ENCODE results near the gene SPDYE3. TPM values are rescaled to one million over a fixed set of nuclear protein-coding genes. Genes with fewer than 3 reads are reported as not detected.
A peak's percentile ranks its signal among the peaks of the same experiment; 100 is the strongest.
"Not testable (repeated sequence)": the region's sequence is repeated elsewhere in the genome, so short reads cannot be mapped to it uniquely, and the experiment has no call there.

SPDYE3 gene
- total RNA-seq, 1 donor from 2014 or later: not detected

- intact Hi-C loops (cut with DNase I): no loop called here
- no peak for TF ChIP-seq CTCF (IDR thresholded peaks at IDR 0.05)
- H3K27ac ChIP-seq: no peak overlapping the region
- peaks cover 26 to 31% of the 10 kb centered on the region in 2 donors for H3K36me3 ChIP-seq
- DNase-seq (ENCODE audit: low spot score in 2 of 2): no peak
- no peaks in the 10 kb centered on the region for H3K9me3 ChIP-seq
- H3K4me3 ChIP-seq: no peak overlapping the region
- H3K27me3 ChIP-seq: no peaks in the 10 kb centered on the region
- H3K4me1 ChIP-seq: peaks cover 0 to 2% of the 10 kb centered on the region in 2 donors
Measured at GRCh38 chr7:100342765-100343164, 35.3 kb downstream of the SPDYE3 start.

- peaks cover 36 to 45% of the 10 kb centered on the region in 2 donors for H3K36me3 ChIP-seq
- H3K4me3 ChIP-seq; H3K9me3 ChIP-seq; H3K27me3 ChIP-seq; intact Hi-C loops (cut with DNase I); H3K27ac ChIP-seq; H3K4me1 ChIP-seq; DNase-seq (ENCODE audit: low spot score in 2 of 2): not testable (repeated sequence)
Measured at GRCh38 chr7:100344124-100344559, 36.6 kb downstream of the SPDYE3 start.

GRCh38 chr7:100344560-100345287, 37.2 kb downstream of the SPDYE3 start:
- H3K9me3 ChIP-seq; intact Hi-C loops (cut with DNase I); H3K27me3 ChIP-seq; H3K27ac ChIP-seq; DNase-seq (ENCODE audit: low spot score in 2 of 2); H3K4me3 ChIP-seq; H3K4me1 ChIP-seq: not testable (repeated sequence)
- peak in 2 of 3 experiments; percentile 5 to 20 for TF ChIP-seq CTCF (IDR thresholded peaks at IDR 0.05)
- H3K36me3 ChIP-seq: peaks cover 42 to 51% of the 10 kb centered on the region in 2 donors

GRCh38 chr7:100345288-100345672, 37.8 kb downstream of the SPDYE3 start:
- H3K27me3 ChIP-seq; H3K9me3 ChIP-seq; H3K4me3 ChIP-seq; H3K4me1 ChIP-seq; H3K27ac ChIP-seq; intact Hi-C loops (cut with DNase I): not testable (repeated sequence)
- DNase-seq (ENCODE audit: low spot score in 2 of 2): peak in 1 of 2 donors; percentile 86
- TF ChIP-seq CTCF (IDR thresholded peaks at IDR 0.05): peak in 2 of 3 experiments; percentile 43 to 49
- H3K36me3 ChIP-seq: peaks cover 48 to 57% of the 10 kb centered on the region in 2 donors

- no peaks in the 10 kb centered on the region for H3K27me3 ChIP-seq
- H3K4me3 ChIP-seq: no peak overlapping the region
- peaks cover 0 to 2% of the 10 kb centered on the region in 2 donors for H3K4me1 ChIP-seq
- TF ChIP-seq CTCF (IDR thresholded peaks at IDR 0.05): no peak
- H3K36me3 ChIP-seq: peaks cover 61 to 63% of the 10 kb centered on the region in 2 donors
- no peak overlapping the region for H3K27ac ChIP-seq
- no peak for DNase-seq (ENCODE audit: low spot score in 2 of 2)
- H3K9me3 ChIP-seq: no peaks in the 10 kb centered on the region
- intact Hi-C loops (cut with DNase I): no loop called here
Measured at GRCh38 chr7:100346921-100347320, 39.4 kb downstream of the SPDYE3 start.

- Histone ChIP-seq H3K36me3 (peaks cover 73 to 77% of the 10 kb centered on the region in 2 donors), H3K27me3 (no peaks in the 10 kb centered on the region), H3K9me3 (no peaks in the 10 kb centered on the region), H3K4me3 (no peak overlapping the region), H3K27ac (no peak overlapping the region), H3K4me1 (peaks cover 0 to 2% of the 10 kb centered on the region in 2 donors)
- no peak for DNase-seq (ENCODE audit: low spot score in 2 of 2)
- TF ChIP-seq CTCF (IDR thresholded peaks at IDR 0.05): no peak
- intact Hi-C loops (cut with DNase I): no loop called here
Measured at GRCh38 chr7:100348805-100349204, 41.3 kb downstream of the SPDYE3 start.

All from ascending aorta (tissue), 2 donors.